Endodermal cell (in vitro differentiated cells): ENCODE results near the gene RAB25. TPM values are rescaled to one million over a fixed set of nuclear protein-coding genes. Genes with fewer than 3 reads are reported as not detected.

Experiments
- DNase-seq: peaks from one replicate; pipeline ENCODE4 v3.0.0-alpha.2; 2017
- H3K27ac ChIP-seq: 2 replicates; pipeline ENCODE4 v1.5.1; 2013; ENCODE audit warnings: mild to moderate bottlenecking, low read depth, low read length, moderate library complexity
- H3K27me3 ChIP-seq: 2 replicates; pipeline ENCODE4 v1.6.1; 2013; ENCODE audit warnings: mild to moderate bottlenecking, low read length, moderate library complexity; ENCODE audit not compliant: insufficient read depth, control insufficient read depth, poor library complexity, severe bottlenecking
- H3K36me3 ChIP-seq: 2 replicates; pipeline ENCODE4 v1.7.0; 2013; ENCODE audit warnings: mild to moderate bottlenecking, low read length, moderate library complexity; ENCODE audit not compliant: control insufficient read depth, insufficient read depth
- H3K4me1 ChIP-seq: one replicate; pipeline ENCODE4 v1.7.0; 2013; ENCODE audit warnings: low read length; ENCODE audit not compliant: control insufficient read depth, insufficient read depth
- H3K4me3 ChIP-seq: 2 replicates; pipeline ENCODE4 v1.5.1; 2013; ENCODE audit warnings: mild to moderate bottlenecking, low read length, moderate library complexity
- H3K9ac ChIP-seq: 2 replicates; pipeline ENCODE4 v1.6.1; 2013; ENCODE audit warnings: mild to moderate bottlenecking, low read length, moderate library complexity; ENCODE audit not compliant: poor library complexity, severe bottlenecking; ENCODE audit errors: extremely low read depth
- H3K9me3 ChIP-seq: 2 replicates; pipeline ENCODE4 v1.6.1; 2013; ENCODE audit warnings: mild to moderate bottlenecking, low read length, moderate library complexity; ENCODE audit not compliant: control insufficient read depth
- H3K27ac Mint-ChIP-seq: 2 replicates; pipeline ENCODE4 v1.8.0; 2020; ENCODE audit warnings: mixed read lengths
- H3K27me3 Mint-ChIP-seq: 2 replicates; pipeline ENCODE4 v1.8.0; 2021; ENCODE audit warnings: mild to moderate bottlenecking, mixed read lengths; ENCODE audit not compliant: insufficient read depth
- H3K36me3 Mint-ChIP-seq: 2 replicates; pipeline ENCODE4 v1.8.0; 2020; ENCODE audit warnings: low read depth, mixed read lengths
- H3K4me1 Mint-ChIP-seq: 2 replicates; pipeline ENCODE4 v1.8.0; 2020; ENCODE audit warnings: mixed read lengths
- H3K4me3 Mint-ChIP-seq: 2 replicates; pipeline ENCODE4 v1.8.0; 2020; ENCODE audit warnings: mild to moderate bottlenecking, moderate library complexity, mixed read lengths
- H3K9me3 Mint-ChIP-seq: 2 replicates; pipeline ENCODE4 v1.8.0; 2020; ENCODE audit warnings: mild to moderate bottlenecking, mixed read lengths
- WGBS, 2 experiments: methylation state at CpG; one replicate each; pipeline versions ENCODE4 v1.1.5 to v1.1.7; 2013; ENCODE audit warnings: missing lambda C conversion rate in 2 of 2, mixed read lengths in 1 of 2; ENCODE audit not compliant: insufficient coverage in 1 of 2, insufficient read length in 1 of 2; 5-methylcytosine and 5-hydroxymethylcytosine counted together
- total RNA-seq, 2 donors: library from RNA; stranded (reverse); fragmentation: NEBNext Ultra II Directional in 1 of 2; extraction: Animal tissue kit (Norgen Biotek cat#: 25700) in 1 of 2; gene quantifications; 2 replicates in 1 of 2; 3 replicates in 1 of 2; pipeline ENCODE4 v1.2.1, GENCODE V29; 2021
- TF ChIP-seq, protein P1 (sequence below): fragments of 200-600 bp; sonication (generic); conservative IDR thresholded peaks from 2 replicates; pipeline ENCODE4 v1.5.0; 2021; ENCODE audit warnings: antibody characterized with exemption, mild to moderate bottlenecking

RAB25 gene
- total RNA-seq, 2 donors from 2014 or later, result 82.0 to 84.4 TPM

DNA sequence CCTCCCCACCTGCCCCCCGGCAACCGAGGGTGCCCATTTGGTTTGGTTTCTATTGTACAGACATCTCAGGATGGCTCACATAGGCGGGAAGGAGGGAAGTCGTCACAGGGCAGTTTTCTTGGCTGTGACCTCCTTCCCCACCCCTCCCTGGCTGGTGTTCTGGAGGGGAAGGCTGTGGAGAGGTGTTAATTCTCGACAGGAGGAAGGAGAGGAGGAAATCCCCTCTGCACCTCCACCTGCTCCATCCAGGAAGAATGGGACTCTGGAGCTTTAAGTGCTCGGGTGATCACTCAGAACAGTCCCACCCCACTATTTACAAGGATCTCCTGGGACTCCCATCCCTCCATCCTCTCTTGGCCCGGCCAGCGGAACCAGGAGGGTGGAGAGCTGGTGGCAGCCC is 13.7 kb downstream of the RAB25 start:
- H3K9ac ChIP-seq, result no peak overlapping the region
- no peaks in the 10 kb centered on the region for H3K27me3 ChIP-seq
- WGBS, 2 experiments, result 56% methylated on average over 5 of the region's 8 CpGs; no CpG with 5 or more reads in 1 of the 2 experiments
- peaks cover 63% of the 10 kb centered on the region for H3K36me3 ChIP-seq
- peak overlapping the region; percentile 25 for H3K4me3 Mint-ChIP-seq
- peaks cover 52% of the 10 kb centered on the region for H3K36me3 Mint-ChIP-seq
- DNase-seq, result peak; percentile 72
- no peaks in the 10 kb centered on the region for H3K9me3 Mint-ChIP-seq
- H3K4me1 ChIP-seq, result peaks cover 26% of the 10 kb centered on the region
- H3K9me3 ChIP-seq, result no peaks in the 10 kb centered on the region
- H3K4me3 ChIP-seq, result no peak overlapping the region
- peak overlapping the region; percentile 74 for H3K27ac ChIP-seq
- H3K27ac Mint-ChIP-seq, result peak overlapping the region; percentile 69
- H3K4me1 Mint-ChIP-seq, result peaks cover 70% of the 10 kb centered on the region
- TF ChIP-seq, protein P1, sequence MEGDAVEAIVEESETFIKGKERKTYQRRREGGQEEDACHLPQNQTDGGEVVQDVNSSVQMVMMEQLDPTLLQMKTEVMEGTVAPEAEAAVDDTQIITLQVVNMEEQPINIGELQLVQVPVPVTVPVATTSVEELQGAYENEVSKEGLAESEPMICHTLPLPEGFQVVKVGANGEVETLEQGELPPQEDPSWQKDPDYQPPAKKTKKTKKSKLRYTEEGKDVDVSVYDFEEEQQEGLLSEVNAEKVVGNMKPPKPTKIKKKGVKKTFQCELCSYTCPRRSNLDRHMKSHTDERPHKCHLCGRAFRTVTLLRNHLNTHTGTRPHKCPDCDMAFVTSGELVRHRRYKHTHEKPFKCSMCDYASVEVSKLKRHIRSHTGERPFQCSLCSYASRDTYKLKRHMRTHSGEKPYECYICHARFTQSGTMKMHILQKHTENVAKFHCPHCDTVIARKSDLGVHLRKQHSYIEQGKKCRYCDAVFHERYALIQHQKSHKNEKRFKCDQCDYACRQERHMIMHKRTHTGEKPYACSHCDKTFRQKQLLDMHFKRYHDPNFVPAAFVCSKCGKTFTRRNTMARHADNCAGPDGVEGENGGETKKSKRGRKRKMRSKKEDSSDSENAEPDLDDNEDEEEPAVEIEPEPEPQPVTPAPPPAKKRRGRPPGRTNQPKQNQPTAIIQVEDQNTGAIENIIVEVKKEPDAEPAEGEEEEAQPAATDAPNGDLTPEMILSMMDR, result no peak
- H3K27me3 Mint-ChIP-seq, result no peaks in the 10 kb centered on the region

DNA sequence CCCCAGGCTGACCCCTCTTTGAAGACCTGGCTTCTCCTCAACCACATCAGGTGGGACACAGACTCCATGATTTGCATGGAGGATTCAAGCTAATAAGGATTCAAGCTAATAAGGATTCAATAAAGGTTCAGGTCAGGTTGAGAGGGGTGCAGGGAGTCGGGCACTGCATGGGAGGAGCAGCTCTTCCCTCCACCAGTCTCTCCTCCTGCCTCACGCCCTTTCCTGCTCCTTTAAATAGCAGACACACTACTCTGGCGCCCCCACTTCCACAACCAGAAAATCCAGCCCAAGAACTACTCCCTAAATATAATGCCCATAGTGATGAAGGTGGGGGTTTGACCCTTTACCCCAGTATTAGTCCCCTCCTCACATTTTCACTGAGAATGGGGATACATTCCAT is 14.2 kb downstream of the RAB25 start:
- H3K9ac ChIP-seq, result no peak overlapping the region
- no peaks in the 10 kb centered on the region for H3K27me3 ChIP-seq
- Mint-ChIP-seq H3K27me3 (no peaks in the 10 kb centered on the region), H3K4me3 (peak overlapping the region; percentile 99), H3K27ac (peak overlapping the region; percentile 75), H3K36me3 (peaks cover 52% of the 10 kb centered on the region), H3K9me3 (no peaks in the 10 kb centered on the region), H3K4me1 (peaks cover 74% of the 10 kb centered on the region)
- H3K36me3 ChIP-seq, result peaks cover 66% of the 10 kb centered on the region
- H3K4me3 ChIP-seq, result no peak overlapping the region
- H3K4me1 ChIP-seq, result peaks cover 26% of the 10 kb centered on the region
- 64% methylated on average over 3 of the region's 3 CpGs; no CpG with 5 or more reads in 1 of the 2 experiments for WGBS, 2 experiments
- H3K27ac ChIP-seq, result peak overlapping the region; percentile 74
- DNase-seq, result peak; percentile 65
- no peaks in the 10 kb centered on the region for H3K9me3 ChIP-seq
- TF ChIP-seq, protein P1, result no peak

DNA sequence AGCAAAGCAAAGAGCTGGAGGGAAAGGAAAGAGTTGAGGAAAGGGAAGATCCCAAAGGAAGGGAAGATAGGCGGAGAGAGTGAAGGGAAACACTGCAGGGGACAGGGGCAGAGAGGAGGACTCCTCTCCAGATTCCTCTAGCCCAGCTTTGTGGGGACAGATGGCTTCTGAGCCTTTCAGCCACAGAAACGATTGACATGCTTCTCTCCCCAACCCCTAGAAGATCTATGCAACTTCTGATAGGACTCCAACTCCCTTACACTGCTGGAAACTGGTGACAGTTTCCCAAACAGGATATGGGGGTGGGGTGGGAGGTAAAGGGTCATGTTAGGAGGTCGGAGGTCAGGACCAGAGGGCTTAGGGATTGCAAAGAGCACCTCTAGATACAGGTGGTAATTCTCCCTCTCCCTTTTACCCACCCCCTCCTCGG is 14.8 kb downstream of the RAB25 start:
- peak; percentile 49 for DNase-seq
- H3K27ac ChIP-seq, result peak overlapping the region; percentile 69
- Mint-ChIP-seq H3K4me1 (peaks cover 74% of the 10 kb centered on the region), H3K27ac (peak overlapping the region; percentile 75), H3K9me3 (no peaks in the 10 kb centered on the region), H3K27me3 (no peaks in the 10 kb centered on the region), H3K36me3 (peaks cover 49% of the 10 kb centered on the region), H3K4me3 (peak overlapping the region; percentile 99)
- H3K27me3 ChIP-seq, result no peaks in the 10 kb centered on the region
- no peak overlapping the region for H3K9ac ChIP-seq
- no peak overlapping the region for H3K4me3 ChIP-seq
- TF ChIP-seq, protein P1, result no peak
- H3K4me1 ChIP-seq, result peaks cover 26% of the 10 kb centered on the region
- H3K36me3 ChIP-seq, result peaks cover 66% of the 10 kb centered on the region
- 64 to 86% methylated on average over 1 to 3 of the region's 4 CpGs for WGBS, 2 experiments
- no peaks in the 10 kb centered on the region for H3K9me3 ChIP-seq
